Head of caudate nucleus (tissue), 42 donors: ENCODE results near the gene IFNL1.
"Not testable (repeated sequence)": the region's sequence is repeated elsewhere in the genome, so short reads cannot be mapped to it uniquely, and the experiment has no call there.

Experiments
- DNase-seq, 42 donors: peaks; one replicate each; pipeline versions ENCODE4 v3.0.0 to v3.0.0-alpha.2; 2020 to 2021; ENCODE audit warnings: mixed read lengths in 7 of 42
- intact Hi-C: fragments of 100-400 bp; cut with DNase I; formaldehyde crosslinking; loops from one replicate; pipeline ENCODE4 v1.15.0; 2022

Gene IFNL1

DNA sequence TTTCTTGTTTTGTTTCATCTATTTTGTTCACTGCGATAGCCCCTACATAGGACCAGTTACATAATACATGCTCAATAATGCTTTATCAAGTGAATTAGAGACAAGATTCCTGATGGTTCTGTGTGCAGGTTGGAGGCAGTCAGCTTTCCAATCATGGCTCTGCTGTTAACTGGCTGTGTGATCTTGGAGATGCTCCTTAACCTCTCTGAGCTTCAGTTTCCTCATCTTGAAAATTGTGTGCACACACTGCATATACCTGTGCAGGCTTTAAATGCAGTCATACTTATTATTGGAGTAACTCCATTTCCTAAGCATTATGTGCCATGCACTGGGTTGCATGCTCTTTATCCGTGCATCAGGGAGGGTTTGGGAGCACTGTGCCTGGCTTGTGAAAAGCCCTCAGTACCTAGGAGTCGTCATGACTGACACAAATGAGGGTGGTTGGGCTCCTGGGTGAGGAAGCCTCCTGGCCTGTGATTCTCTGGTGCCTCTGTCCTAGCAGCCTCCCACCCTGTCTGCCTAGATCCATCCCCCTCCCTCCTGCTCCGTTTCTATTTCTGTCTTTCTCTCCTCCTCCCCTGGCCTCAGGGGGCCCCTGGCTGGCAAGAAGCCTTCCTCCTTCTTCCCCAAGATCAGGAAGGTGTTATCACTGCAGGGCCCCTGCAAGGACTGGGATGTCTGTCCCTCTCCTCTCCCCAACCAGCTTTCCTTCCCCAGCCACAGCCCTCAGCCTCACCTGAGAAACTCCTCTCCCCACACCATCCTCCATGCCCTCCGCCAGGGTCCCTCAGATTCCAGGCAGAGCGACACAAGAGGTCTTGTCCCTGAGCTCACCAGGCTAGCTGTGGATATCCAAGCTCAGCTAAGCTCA lies 8.7 kb downstream of the IFNL1 start:
- peak in 1 of 42 donors; percentile 16 for DNase-seq
- intact Hi-C loops, result no loop called here

GRCh38 chr19:39306075-39306474 lies 9.9 kb downstream of the IFNL1 start:
- no peak for DNase-seq
- intact Hi-C loops, result no loop called here

DNA sequence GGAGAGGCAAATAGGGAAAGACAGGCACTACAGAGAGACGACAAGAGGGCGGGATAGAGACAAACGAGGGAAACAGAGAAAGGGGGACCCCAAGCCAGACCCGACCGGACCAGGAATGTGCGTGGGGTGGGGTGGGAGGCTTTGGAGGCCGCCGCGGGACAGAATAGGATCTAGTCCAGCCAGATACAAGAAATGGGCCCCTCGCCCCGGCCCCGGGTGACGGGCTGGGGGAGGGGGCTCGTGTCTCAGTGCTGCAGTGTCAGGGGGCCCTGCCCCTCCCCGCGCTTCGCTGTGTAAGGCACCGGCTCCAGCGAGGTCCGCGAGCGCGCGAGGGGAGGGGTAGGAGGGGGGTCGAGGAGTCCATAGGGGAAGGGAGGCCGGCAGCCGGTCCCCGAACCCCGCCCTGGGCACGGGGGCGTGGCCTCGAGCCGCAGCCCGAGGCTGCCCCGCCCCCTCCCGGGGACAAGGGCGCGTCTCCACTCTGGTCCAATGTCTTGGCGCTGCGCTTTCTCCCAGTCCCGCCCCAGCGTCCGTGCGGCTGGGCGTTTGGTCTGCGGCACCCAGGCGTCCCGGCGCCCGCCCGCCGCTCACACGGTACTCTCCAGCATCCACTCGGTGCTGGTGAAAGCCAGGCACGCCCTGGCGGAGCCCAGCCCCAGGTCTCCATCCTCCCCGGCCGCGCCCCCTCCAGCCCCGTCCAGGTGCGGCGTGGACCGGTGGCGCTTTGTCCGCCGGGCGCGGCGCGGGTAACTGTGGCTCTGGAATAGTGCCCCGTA lies 11.0 kb downstream of the IFNL1 start:
- intact Hi-C loops, result no loop called here
- no peak for DNase-seq

- DNase-seq, result no peak
- intact Hi-C loops, result no loop called here
Measured at GRCh38 chr19:39307822-39308530, 11.8 kb downstream of the IFNL1 start.

- intact Hi-C loops, result no loop called here
- DNase-seq, result no peak
Measured at GRCh38 chr19:39308531-39309304, 12.5 kb downstream of the IFNL1 start.

GRCh38 chr19:39309305-39309670 lies 13.1 kb downstream of the IFNL1 start:
- intact Hi-C loops, DNase-seq: not testable (repeated sequence)

DNA sequence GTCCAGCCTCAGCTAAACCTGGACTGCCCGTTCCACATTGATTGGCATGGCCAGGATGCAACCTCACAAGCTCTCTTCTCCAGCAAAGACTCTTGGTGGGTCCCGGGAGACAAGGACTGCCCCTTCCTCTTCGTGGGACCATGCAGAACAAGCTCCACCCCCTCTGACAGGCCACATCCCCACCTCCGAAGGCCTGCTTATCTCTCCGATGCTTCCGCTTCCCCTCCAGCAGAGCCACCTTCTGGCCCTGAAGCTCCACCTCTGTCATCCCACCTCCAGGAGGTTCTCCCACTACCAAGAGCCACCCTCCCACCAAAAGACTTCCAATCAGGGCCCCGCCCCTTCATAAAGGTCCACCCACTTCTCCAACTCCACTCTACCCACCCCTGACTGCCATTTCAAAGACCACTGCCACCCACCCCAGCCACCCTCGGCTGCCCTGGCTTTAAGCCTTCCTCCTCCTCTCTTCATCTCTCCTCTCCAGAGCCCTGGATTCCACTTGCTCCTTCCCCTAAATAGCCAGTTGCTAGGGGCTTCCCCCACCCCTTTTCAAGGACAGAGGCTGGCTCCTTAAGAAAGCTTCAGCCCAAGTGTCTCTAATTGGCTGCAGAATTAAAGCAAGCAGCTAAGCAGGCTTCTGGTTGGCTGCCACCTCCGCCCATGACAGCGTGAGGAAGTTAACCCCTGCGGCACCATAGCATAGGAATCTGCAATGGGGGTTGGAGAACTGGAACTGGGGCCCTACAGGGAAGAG lies 14.5 kb downstream of the IFNL1 start:
- intact Hi-C loops, result no loop called here
- DNase-seq, result peak in 38 of 42 donors; percentile 29 to 80 (median 54)

- intact Hi-C loops, result no loop called here
- no peak for DNase-seq
Measured at GRCh38 chr19:39314016-39314728, 18.0 kb downstream of the IFNL1 start.

GRCh38 chr19:39315933-39316332 lies 19.7 kb downstream of the IFNL1 start:
- intact Hi-C loops, result no loop called here

DNA sequence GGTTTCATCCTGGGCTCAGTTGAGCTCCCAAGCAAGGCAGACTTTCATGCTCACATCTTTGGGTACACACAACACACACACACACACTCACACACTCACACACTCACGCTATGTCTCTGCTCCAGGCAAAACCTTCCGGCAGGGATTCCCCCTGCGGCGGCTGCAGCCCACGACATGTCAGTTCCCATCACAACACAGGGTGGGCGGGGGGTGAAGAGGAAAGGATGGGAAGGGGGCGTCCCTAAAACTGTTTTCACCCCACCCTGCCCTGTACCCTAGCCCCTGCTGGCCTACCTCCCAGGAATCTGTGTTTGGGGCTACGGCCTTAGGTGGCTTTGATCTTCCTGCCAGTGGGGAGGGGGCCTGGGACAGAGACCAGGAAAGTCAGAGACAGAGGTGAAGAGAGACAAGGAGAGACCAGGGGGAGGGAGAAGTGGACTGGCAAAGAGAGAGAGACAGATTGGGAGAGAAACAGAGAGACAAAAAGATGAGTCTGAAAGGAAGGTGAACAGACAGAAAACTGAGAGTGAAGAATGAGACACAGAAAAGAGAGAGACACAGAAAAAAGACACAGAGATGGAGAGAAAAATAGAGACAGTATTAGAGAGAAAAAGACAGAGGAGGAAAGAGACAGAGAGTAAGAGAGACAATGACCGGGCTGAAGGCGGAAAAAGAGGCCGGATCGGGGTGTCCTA lies 20.6 kb downstream of the IFNL1 start:
- DNase-seq, result no peak
- intact Hi-C loops, result no loop called here

More at GRCh38 chr19:39315933-39316332, 19.7 kb downstream of the IFNL1 start:
- DNase-seq, result no peak

DNA sequence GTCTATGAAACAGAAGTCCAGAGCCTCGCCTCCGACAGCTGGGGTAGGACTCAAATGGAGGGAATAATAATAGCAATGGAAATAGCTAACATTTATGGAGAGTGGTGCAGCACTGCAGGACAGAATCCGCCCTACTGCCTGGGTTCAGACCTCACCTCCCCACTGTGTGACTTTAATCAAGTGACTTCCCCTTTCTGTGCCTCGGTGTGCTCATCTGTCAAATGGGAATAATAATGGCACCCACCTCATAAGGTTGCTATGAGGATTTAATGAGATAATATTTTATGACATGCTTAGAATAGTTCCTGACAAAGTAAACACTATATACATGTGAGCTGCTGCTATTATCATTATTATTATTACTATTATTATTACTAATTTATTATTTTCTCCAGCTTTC lies 21.3 kb downstream of the IFNL1 start:
- intact Hi-C loops, result no loop called here

DNA sequence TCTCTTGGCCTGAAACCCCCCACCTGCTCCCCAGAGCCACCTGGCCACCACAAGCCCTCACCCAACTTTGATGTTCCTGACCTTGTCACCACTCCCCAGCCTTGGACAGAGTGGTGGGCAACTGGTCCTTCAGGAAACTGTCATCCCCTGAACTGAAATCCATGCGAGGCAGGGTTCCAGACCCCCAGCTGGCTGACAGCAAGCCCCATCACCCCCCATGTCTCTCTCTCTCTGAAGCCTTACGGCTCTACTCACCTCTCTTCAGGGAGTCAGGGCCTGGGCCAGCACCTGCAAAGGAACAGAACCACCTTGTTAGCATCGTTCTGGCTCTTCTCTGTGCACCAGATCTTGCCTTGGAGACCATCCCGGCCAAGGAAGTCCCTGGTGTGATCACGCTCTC lies 21.9 kb downstream of the IFNL1 start:
- no peak for DNase-seq
- intact Hi-C loops, result no loop called here

More for the DNA sequence above, 21.3 kb downstream of the IFNL1 start:
- DNase-seq, result no peak

DNA sequence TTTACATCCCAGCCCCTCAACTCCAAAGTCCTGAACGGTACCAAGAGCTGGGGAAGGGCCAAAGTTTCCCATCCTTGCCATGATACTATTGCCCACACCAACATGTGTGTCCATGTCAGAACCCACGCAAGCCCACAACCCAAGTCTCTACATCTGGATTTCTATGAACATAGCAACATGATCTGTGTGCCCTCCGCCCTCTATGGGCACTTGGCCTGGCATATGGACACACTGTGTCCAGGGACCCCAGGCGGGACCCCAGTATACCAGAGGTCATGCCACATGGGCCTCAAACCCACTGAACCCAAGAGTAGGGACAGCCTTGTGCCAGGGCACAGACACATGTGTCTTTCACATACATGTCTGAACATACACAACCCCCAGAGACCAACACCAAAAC lies 22.5 kb downstream of the IFNL1 start:
- intact Hi-C loops, result no loop called here
- DNase-seq, result no peak

GRCh38 chr19:39319098-39319891 lies 23.1 kb downstream of the IFNL1 start:
- intact Hi-C loops, result no loop called here
- DNase-seq, result no peak

DNA sequence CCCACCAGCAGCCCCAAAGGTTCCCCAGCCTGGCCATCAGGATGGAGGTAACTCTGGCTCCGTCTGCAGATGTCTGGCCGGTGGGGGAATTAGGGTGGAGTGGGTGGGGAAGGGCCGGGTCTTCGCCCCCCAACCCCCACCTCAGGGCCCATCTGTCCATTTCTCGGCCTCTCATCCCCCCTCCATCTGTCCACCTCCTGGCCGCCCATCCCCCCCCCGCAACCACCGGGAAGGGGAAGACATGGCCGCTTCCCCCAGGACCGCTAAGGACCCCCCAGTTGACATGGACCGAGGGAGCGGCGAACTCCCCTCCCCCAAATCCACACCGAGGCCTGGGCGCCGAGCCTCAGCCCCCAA lies 23.7 kb downstream of the IFNL1 start:
- intact Hi-C loops, result no loop called here
- DNase-seq, result peak in 1 of 42 donors; percentile 15

DNA sequence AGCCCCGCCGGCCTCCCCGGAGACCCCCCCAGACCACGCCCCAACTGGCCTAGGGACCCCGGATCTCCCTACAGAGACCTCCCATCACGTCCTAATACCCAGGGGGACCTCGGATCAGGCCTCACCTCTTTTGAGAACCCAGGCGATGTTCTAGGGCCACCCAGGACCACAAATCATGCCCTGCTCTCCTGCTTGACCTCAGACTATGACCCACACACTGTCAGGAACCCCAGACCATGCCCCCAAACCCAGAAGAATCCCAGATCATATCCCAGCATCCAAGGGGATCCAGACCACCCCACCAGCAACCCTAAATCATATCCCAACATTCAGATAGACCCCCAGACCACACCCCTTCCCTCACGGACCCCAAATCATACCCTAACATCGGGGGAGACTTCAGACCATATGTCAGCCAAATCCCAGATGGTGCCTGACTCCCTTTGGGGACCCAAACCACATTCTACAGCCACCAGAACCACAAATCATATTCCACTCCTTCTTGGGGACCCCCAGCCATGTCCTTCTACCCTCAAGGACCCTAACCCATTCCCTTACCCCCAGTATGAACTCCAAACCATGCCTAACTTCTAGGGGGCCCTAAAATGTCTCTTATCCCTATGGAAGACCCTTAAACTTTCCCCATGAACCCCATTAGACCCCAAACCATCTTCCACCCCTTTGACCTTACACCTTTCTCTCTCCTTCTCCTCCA lies 25.1 kb downstream of the IFNL1 start:
- DNase-seq, result no peak
- intact Hi-C loops, result no loop called here
